ENCODE measurements around the gene EFCAB11. TPM values are rescaled to one million over a fixed set of nuclear protein-coding genes. Genes with fewer than 3 reads are reported as not detected.

EFCAB11 gene
- total RNA-seq, 1 donor from 2014 or later = not detected

DNA sequence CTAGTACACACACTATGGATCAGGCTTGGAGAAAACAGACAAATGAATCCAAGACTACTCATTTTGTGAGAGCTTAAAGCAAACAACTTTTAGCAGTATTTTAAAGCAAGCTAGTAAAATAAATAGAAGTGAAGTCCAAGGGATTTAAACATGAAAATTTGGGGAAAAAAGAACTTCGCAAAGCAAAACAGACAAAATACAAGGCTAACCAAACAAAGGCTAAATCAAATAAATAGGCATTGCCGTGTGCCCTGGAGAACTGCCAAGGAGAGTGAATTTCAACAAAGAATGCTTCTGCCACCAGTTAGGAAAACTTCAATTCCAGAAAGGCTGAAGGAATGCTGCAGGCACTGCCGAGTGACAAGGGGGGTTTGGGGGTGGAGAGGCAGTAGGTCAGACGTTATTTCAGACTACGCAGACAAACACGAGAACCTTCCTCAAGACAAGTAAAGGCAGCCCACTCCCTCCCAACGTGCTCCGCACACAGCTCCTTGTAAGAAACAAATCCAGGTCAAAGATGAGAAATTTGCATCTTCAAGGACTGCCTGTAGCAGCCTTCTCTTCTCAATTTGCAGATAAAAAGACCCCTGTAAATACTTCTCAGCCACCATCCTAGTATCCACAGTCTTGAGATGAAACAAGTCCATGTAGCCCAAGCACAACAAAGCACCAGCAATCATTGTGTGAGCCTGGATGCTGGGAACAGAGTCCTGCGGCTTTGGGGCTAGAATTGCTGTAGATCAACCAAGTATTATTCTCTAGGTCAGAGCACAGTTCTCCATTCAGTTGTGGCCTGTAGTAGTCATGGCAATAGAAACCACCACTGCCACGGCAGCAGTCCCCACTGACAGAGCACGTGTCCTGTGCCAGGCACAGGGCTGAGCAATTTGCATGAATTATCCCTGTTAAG, 43.3 kb downstream of the EFCAB11 start:
- H3K27ac ChIP-seq = peak overlapping the region; percentile 37 to 48
- TF ChIP-seq, protein P1, sequence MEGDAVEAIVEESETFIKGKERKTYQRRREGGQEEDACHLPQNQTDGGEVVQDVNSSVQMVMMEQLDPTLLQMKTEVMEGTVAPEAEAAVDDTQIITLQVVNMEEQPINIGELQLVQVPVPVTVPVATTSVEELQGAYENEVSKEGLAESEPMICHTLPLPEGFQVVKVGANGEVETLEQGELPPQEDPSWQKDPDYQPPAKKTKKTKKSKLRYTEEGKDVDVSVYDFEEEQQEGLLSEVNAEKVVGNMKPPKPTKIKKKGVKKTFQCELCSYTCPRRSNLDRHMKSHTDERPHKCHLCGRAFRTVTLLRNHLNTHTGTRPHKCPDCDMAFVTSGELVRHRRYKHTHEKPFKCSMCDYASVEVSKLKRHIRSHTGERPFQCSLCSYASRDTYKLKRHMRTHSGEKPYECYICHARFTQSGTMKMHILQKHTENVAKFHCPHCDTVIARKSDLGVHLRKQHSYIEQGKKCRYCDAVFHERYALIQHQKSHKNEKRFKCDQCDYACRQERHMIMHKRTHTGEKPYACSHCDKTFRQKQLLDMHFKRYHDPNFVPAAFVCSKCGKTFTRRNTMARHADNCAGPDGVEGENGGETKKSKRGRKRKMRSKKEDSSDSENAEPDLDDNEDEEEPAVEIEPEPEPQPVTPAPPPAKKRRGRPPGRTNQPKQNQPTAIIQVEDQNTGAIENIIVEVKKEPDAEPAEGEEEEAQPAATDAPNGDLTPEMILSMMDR (IDR thresholded peaks at IDR 0.05) = no peak
- H3K4me3 ChIP-seq = peak overlapping the region in 1 of 2 donors; percentile 10

DNA sequence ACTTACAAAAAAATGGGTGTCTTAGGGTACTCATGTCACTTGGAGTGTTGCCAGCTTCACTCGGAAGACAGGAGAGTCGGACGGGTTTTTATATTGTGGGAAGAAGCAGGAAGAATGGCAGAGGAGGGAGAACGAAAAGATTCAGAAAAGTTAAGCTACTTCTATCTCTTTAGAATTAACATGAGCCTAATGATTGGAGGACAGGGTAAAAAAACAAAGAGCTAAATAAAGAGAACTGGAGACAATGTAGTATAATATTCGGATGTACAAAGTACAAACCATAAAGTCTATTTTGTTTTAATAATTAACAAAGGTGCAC, 43.9 kb downstream of the EFCAB11 start:
- peaks cover 0 to 23% of the 10 kb centered on the region in 2 donors for H3K4me1 ChIP-seq
- no peak overlapping the region for H3K27ac ChIP-seq
- no peaks in the 10 kb centered on the region for H3K9me3 ChIP-seq
- H3K27me3 ChIP-seq = no peaks in the 10 kb centered on the region
- TF ChIP-seq, protein P1 (IDR thresholded peaks at IDR 0.05) = no peak
- H3K36me3 ChIP-seq = no peaks in the 10 kb centered on the region
- H3K4me3 ChIP-seq = peak overlapping the region in 1 of 2 donors; percentile 10
- no peak for DNase-seq (ENCODE audit: low spot score in 2 of 2)
- intact Hi-C loops (cut with DNase I) = loop anchor here (2.0 to 10.0 kb wide), 9 partner anchors 63 to 868 kb away; partner anchors contain the start of gene FOXN3

More for the DNA sequence above, 43.3 kb downstream of the EFCAB11 start:
- Histone ChIP-seq H3K9me3 (no peaks in the 10 kb centered on the region), H3K4me1 (peaks cover 0 to 23% of the 10 kb centered on the region in 2 donors), H3K36me3 (no peaks in the 10 kb centered on the region), H3K27me3 (no peaks in the 10 kb centered on the region)
- peak in 1 of 2 donors; percentile 71 for DNase-seq (ENCODE audit: low spot score in 2 of 2)
- intact Hi-C loops (cut with DNase I) = loop anchor here (2.0 to 10.0 kb wide), 9 partner anchors 64 to 869 kb away; partner anchors contain the start of gene FOXN3

DNA sequence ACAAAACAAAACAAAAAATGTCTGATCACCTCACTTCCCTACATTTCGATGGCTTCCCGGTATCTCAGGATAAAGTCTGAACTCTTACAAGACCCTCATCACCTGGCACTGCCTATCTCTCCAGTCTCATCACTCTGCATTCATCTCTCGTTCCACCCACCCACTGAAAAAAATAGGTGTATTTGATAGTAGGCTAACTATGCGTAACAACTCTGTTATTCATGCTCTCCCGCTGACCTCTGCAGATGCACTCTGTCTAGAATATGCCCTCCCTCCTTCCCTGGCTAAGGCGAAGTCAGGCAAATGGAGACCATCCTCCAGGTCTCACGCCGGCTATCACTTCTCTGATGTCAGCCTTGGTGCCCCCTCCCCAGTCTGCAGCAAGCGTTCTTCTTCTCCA, 44.9 kb downstream of the EFCAB11 start:
- H3K36me3 ChIP-seq = no peaks in the 10 kb centered on the region
- TF ChIP-seq, protein P1 (IDR thresholded peaks at IDR 0.05) = no peak
- intact Hi-C loops (cut with DNase I) = loop anchor here (5.0 kb wide), 1 partner anchor 667 kb away; no protein-coding TSS in a partner anchor
- H3K27me3 ChIP-seq = no peaks in the 10 kb centered on the region
- peaks cover 0 to 23% of the 10 kb centered on the region in 2 donors for H3K4me1 ChIP-seq
- H3K4me3 ChIP-seq = no peak overlapping the region
- no peaks in the 10 kb centered on the region for H3K9me3 ChIP-seq
- H3K27ac ChIP-seq = no peak overlapping the region
- no peak for DNase-seq (ENCODE audit: low spot score in 2 of 2)

DNA sequence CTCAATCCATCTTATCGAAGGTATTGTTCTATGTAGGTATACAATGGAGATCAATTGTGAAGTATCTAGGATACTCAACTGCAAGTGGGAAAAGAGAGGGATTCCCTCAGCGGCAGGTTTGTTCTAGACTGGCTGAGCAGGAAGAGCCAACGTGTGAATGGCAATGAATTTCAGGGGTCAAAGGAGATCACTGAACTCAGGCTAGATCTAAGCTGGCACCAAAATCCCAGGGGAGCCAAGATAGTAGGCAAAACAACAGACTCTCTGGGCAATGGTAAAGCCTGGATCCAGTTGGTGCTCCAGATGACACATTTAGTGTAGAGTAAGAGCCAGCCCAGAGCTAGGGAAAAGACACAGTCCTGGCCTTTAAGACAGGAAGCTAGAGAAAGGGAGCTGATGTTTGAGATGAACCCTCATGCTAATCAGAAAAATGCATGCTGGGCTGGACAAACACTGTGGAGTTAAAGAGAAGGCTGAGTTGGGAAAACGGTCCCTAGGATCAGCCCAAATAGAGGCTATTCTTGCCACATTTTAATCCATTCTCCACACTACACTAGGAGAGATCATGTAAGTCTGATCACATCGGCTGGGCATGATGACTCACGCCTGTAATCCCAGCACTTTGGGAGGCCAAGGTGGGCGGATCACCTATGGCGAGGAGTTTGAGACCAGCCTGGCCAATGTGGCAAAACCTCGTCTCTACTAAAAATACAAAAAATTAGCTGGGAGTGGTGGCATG, 45.6 kb downstream of the EFCAB11 start:
- Histone ChIP-seq H3K4me3 (no peak overlapping the region), H3K27me3 (no peaks in the 10 kb centered on the region), H3K4me1 (peaks cover 0 to 23% of the 10 kb centered on the region in 2 donors), H3K9me3 (no peaks in the 10 kb centered on the region), H3K36me3 (no peaks in the 10 kb centered on the region), H3K27ac (no peak overlapping the region)
- intact Hi-C loops (cut with DNase I) = loop anchor here (5.0 kb wide), 1 partner anchor 667 kb away; no protein-coding TSS in a partner anchor
- TF ChIP-seq, protein P1 (IDR thresholded peaks at IDR 0.05) = no peak
- no peak for DNase-seq (ENCODE audit: low spot score in 2 of 2)

DNA sequence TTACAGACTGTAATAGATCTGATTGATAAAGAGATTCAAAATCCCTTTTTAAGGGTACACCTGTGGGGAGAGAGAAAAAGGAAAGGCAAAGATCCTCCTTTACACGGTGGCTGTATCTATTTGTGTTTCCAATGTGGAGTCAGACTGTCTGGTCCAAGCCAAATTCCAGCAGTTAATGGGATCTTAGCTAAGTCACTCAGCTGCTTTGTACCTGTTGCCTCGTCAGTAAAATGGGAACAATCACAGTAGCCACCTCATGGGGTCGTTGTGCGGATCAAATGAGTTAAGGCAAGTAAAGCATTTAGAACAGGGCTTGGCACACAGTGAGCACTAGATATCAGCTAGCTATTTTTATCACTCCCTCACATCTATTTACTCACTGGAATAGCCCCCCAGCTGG, 46.9 kb downstream of the EFCAB11 start:
- no peak overlapping the region for H3K4me3 ChIP-seq
- no peaks in the 10 kb centered on the region for H3K27me3 ChIP-seq
- DNase-seq (ENCODE audit: low spot score in 2 of 2) = no peak
- H3K36me3 ChIP-seq = no peaks in the 10 kb centered on the region
- H3K9me3 ChIP-seq = no peaks in the 10 kb centered on the region
- intact Hi-C loops (cut with DNase I) = loop anchor here (5.0 kb wide), 1 partner anchor 665 kb away; no protein-coding TSS in a partner anchor
- H3K27ac ChIP-seq = no peak overlapping the region
- H3K4me1 ChIP-seq = peaks cover 0 to 16% of the 10 kb centered on the region in 2 donors
- TF ChIP-seq, protein P1 (IDR thresholded peaks at IDR 0.05) = no peak

Data from ascending aorta (tissue), 2 donors.